G401.6 (cell line): Measurements from ENCODE around the gene B3GALT5.
"Not testable (repeated sequence)": the region's sequence is repeated elsewhere in the genome, so short reads cannot be mapped to it uniquely, and the experiment has no call there.

Source experiments
- FAIRE-seq: peaks from 2 replicates; lab custom pipeline; 2012; peaks lifted over from hg19 to GRCh38; lab: Jason Lieb, UNC

B3GALT5 gene

DNA sequence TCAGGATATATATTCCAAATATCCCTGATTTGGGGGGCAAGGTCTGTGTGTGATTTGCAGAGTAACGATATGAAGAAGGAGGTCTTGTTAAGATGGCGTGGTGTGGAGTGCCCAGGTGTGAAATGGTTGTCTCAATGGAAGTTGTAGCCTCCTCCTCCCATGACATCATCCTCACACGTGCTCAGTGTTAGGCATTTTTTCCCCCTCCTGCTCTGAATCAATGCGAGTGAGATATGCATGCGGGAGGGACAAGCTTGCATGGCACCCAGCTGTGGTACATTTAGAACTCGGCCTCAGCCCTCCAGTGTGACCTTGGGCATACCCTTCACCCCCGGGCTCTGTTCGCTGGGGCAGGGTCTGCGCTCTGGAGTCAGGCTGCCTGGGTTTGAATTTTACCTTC, 55.6 kb downstream of the B3GALT5 start:
- FAIRE-seq = no peak

DNA sequence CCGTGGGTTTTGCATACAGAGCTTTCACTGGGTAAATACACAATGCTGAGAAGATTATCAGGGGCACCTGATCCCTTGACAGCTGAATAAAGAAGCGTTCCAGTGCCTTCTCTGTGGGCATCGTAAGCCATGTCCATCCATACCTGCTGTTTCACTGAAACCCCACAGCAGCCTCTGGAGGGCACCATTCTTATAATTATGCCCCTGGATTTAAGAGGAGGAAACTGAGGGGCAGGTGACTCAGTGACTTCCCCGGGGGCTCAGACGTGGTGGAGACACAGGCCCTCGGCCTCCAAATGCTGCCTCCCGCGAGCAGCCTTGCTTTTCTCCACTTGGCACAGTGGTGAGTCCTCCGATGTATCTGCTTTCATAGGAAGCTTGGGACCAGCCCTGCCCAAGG, 56.7 kb downstream of the B3GALT5 start:
- FAIRE-seq = no peak

DNA sequence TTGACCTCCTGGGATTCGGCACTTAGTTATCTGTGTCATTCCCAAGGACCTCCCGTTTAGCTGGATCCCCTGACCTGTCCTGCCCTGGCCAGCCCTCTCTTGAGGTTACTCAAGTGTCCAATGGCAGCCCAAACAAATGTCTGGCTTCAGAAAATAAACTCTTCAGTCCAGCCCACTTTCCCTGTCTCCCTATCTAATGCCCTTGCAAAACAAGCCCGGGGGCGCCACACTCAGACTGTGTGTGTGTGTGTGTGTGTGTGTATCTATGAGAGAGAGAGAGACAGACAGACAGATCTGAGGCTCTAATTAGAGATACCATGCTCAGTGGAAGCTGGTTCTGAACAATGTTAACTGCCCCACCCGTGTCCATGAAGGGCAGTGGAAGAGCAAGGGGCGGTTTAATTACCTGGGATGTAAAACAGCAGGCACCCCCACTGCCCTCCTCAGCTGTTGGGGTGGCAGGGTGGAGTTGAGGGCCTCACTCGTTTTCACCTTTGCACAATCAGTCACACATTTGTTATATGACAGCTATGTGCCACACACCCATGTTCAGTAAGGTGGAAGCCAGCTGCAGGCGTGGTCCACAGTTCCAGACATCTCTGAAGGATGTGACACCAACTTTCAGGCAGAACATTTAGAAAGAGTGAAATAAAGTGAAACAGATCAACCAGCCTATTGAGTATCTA, 57.4 kb downstream of the B3GALT5 start:
- FAIRE-seq = no peak

DNA sequence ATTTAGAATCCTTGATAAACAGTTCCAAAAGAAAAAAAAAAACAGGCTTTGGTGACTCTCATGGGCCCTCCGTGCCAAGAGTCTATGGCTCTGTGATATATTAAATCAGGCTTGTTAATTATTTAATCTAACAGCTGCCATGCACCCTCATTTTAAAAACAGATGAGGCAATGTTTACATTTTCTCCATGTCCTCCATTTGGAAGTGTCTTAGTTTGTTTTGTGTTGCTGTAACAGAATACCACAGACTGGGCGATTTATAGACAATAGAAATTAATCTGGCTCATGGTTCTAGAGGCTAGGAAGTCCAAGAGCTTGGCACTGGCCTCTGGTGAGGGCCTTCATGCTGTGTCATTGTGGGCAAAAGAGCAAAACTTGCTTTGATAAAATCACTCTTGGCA, 58.0 kb downstream of the B3GALT5 start:
- no peak for FAIRE-seq

DNA sequence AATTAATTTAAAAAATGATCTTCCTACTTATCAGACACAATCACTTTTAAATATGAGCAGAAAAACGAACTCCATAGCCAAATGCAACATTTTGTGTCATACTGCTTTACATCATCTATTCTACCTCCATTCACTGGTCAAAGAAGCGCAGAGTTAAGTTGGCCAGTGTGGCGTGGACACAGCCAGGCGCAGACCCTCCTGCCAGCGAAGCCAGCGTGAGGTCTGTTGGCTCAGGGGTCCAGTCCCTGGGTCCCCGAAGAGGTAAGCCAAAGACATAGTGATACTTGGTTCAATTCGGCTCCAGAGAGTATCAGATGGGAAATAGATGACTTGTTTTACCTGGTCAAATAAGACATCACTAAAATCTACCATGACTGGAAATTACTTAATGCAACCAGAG, 59.2 kb downstream of the B3GALT5 start:
- FAIRE-seq = no peak

GRCh38 chr21:39673163-39673562, 60.4 kb downstream of the B3GALT5 start:
- no peak for FAIRE-seq

GRCh38 chr21:39673736-39674135, 61.0 kb downstream of the B3GALT5 start:
- FAIRE-seq = no peak

DNA sequence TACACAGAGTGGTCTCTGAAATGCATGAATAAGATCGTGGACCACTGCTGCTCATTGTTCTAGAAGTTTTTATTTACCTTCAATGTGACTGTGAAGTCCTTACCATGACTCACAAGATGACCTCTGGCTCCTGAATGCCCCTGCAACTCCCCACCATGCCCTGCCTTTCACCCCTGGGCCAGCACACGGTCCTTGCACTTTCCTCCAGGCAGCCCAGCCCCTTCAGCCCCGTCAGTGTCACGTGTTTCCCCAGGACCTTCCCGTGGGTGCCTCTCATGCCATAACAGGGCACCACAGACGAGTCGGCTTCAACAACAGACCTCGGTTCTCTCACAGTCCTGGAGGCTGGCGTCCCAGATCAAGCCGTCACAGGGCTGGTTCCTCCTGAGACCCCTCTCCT, 62.1 kb downstream of the B3GALT5 start:
- no peak for FAIRE-seq

GRCh38 chr21:39675590-39675989, 62.9 kb downstream of the B3GALT5 start:
- no peak for FAIRE-seq

DNA sequence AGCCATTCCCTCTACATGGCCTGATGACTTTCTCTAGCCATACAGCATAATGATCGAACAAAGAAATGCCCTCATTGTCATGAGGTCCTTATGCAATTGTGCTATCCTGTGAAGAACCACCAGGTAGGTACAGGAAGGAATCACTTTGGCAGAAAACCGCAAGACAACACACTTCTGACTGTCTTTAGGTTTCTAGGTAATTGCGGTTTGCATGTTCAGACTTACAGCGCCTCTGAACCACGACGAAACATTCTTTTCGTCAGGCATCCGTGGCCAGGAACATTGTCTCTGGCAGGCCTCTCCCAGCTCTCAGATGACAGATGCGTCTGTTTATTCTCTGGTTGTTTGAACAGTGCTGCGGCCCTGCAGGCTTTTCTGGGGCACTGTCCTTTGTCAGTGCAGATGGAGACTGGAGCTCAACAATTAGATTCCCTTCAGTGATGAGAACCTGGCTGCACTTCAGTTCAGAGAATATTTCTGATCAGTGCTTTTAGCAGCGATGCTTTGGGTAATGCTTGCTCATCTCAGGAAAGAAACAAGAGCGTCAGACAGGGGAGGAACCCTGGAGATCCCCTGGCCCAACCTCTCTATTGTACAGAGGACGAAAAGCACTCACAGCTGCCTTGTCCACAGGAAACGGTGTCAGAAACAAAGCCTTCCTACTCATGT, 63.4 kb downstream of the B3GALT5 start:
- no peak for FAIRE-seq

DNA sequence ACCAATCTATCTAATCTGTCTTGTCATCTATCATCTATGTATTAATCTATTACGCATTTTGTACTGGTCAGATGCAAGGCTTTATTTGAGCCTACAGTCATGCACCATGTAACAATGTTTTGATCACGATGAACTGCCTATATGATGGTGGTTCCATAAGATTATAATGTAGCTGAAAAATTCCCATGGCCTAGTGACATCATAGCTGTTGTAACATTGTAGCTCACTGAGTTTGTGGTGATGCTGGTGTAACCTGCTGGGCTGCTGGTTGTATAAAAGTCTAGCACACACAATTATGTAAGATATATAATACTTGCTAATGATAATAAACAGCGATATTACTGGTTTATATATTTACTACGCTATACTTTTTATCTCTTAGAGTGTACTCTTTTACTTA, 67.5 kb downstream of the B3GALT5 start:
- FAIRE-seq = no peak

DNA sequence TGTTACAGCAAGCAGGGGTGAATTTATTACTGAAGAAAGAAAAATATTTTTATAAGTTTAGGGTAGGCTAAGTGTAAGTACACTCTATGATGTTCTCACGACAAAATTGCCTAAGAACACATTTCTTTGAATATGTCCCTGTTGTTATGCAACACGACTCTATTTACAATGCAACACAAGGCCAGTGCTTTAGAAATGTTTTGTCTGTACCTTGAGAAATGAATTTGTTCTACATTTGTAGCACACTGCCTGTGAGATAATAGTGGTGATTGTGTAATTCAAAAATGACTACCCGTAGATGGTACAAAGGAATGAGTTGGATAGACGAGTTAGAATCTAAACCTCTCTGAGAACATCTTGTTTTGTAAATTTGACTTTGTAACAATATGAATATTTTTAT, 68.5 kb downstream of the B3GALT5 start:
- no peak for FAIRE-seq

DNA sequence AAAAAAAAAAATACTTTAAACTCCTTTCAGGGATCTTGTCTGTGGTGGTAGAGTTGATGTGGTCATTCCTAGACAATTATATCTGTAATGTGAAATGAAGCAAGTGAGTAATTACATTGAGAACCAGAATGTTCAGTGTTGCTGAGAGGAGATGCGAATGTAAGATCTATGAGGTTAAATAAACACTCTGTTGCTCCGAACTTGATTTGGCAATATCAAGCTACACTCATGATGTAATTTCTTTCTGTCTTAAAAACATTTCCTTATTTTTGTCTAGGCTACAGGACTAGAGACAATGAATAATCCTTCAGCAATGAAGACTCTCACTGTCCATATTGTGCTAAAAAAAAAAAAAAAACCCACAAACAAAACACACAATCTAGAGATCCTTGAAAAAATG, 69.1 kb downstream of the B3GALT5 start:
- FAIRE-seq = no peak

- no peak for FAIRE-seq
These were observed 72.5 kb downstream of the B3GALT5 start for GRCh38 chr21:39685236-39685635.

- no peak for FAIRE-seq
These were observed 73.3 kb downstream of the B3GALT5 start for GRCh38 chr21:39685991-39686390.

DNA sequence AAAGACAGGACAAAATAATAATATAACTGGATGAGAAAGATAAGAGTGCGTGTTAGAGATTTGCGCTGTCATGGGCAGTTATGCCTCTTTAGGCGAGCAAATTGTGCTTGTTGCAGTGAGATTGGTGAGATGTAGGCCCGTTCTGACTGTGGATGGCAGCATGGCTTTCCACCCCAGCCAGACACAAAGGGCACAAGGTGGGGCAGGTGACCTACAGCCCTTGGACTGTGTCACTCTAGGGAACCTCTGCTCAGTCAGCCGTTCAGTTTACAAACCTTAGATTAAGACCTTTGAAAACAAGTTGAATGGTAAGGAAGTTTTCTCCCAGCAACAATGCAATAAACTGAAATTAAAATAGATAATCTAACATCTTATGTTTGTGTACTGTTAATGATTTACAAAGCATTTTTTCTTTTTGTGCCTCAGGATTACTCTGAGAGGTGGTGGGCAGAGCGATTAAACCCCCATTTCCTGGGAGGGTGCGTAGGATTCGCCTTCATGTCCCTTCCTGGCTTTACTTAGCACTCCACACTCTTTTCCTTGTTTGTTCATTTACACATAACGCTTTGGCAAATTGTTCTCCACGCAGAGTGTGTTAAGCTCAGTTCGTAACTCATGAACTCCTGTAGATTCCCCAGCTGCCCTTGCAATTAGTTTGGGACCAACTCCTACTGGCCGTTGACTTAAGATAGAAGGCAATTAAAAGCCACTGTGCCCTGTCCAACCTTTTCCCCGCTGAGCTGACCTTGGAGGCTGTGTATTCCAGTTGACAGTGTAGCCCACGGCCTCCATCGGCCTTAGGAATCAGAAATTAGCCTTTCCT, 74.1 kb downstream of the B3GALT5 start:
- no peak for FAIRE-seq

- FAIRE-seq = no peak
These were observed 75.3 kb downstream of the B3GALT5 start for GRCh38 chr21:39688010-39688409.

DNA sequence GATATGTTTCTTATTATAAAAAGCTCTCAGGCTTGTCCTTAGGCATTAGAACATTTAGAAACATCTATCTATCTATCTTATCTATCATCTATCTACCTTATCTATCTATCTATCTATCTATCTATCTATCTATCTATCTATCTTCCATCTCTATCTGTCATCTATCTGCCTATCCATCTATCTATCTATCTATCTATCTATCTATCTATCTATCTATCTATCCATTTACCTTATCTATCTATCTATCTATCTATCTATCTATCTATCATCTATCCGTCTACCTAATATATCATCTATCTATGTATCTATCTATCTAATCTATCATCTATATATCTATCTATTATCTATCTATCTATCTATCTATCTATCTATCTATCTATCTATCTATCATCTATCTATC, 77.1 kb downstream of the B3GALT5 start:
- not testable (repeated sequence) for FAIRE-seq

DNA sequence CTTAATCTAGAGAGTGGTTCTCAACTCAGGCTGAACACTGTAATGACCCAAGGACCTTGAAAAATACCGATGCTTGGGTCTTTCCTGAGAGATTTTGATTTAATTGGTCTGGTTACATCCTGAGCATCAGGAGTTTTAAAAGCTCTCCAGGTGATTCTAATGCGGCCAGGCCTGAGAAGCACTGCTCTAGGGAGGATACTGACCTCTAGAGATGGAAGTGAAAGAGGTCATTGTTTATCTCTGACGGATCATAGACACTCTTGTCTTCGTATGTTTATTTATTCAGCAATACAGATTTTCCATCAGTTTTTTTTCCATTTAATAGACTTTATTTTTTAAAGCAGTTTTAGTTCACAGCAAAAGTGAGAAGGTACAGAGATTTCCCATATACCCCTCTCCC, 77.7 kb downstream of the B3GALT5 start:
- no peak for FAIRE-seq

DNA sequence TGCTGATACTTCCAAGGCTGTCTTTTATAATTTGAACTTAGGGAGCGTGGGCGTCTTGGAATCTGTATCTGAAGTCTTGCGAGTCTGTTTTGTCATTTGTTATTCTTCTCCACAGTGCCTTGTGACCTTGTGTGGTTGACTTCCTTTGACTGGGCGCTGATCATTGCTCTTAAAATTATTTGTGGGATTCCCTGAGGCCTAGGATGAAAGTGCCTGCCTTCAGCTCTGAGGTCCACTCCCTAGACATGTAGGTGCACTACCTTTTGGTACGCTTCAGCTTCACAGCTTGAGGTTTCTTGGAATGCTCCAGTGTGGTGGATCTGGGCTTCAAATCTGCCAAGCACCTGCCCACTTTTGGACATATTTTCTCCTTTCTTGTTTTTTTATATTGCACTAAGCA, 82.0 kb downstream of the B3GALT5 start:
- no peak for FAIRE-seq

DNA sequence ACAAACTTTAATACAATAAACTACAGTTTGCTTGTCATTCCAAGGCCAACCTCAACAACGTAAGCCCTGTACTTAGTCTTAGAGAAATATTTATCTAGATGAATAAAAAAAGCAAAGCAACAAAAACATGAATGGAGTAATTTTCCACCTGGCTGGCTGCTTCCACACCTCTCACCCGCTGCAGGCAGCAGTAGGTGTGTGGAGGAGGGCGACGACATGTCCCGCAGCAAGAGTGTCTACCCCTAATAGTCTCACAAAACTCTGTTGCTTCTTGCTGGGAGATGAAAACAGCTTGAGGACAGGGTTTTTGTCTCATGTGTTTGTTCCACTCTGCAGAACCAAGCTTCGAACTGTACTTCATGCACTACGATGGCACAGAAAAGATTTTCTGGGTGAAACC, 83.5 kb downstream of the B3GALT5 start:
- no peak for FAIRE-seq

- no peak for FAIRE-seq
These were observed 83.9 kb downstream of the B3GALT5 start for GRCh38 chr21:39696618-39697017.

DNA sequence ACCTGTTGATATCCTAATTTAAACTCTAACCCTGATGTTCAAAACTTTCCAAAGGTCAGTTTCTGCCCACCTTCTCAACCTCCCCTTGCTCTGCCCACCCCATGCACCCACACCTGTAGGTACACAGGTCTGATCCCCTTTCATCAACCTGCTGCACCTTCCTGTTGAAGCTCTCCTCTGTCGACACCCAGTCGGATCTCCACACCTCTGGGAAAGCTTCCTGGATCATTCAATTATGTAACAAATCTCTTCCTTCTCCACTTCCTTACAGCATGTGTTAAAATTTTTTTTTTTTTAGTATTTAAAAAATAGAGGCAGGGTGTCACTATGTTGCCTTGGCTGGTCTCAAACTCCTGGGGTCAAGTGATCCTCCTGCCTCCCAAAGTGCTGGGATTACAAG, 87.6 kb downstream of the B3GALT5 start:
- no peak for FAIRE-seq
